SK-N-SH (cell line): ENCODE data around the gene KEL.

ENCODE experiments used
- CTCF ChIP-seq: fragments of 200-600 bp; sonication (generic); IDR thresholded peaks from 2 replicates; pipeline ENCODE4 v1.6.1; 2017; ENCODE audit warnings: antibody characterized with exemption, mild to moderate bottlenecking, moderate library complexity
- USF1 ChIP-seq: IDR thresholded peaks from 2 replicates; pipeline ENCODE4 v1.4.0; 2012; ENCODE audit warnings: low read depth, borderline replicate concordance

DNA sequence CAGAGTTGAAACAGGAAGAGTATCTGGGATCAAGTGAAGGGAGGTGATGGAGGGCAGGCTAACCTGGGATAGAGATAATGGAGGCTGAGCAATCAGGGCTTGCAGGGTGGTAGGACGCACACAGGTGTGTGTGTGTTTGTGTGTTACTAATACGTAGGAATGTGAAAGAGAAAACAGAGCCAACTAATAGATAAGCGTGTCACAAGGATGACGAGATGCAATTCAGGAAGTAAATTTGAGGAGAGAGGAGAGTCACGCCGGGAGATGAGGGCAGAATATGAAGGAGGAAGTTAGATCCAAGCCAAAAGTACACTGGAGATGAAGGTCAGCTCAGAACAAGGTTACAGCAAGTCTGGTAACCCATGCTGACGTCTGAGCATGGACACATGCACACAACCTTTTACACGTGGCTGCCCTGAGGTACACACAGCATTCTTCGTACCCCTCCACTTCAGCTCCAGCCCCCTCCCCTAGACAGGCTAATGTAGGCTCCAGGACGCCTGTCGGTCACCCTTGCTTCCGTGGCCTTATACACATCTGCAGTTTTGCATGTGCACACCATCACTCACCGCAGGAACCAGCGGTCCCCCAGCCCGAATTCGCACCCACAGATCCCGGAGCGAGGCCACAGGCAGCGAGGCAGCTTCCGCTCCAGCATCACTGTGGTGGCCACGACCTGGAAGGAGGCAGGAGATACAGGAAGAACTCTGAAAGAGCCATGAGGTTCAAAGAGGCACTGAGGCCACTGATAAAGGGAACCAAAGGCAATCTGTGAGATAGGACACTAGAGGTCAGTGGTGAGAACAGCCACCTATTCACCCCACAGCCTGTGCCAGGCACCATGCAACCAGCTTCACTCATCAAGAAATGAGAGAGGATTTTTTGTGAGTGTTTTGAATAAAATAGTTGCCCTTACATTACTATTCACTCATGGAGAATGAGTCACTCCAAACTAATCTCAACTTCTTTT lies 53.0 kb downstream of the KEL start:
- TF ChIP-seq CTCF: peak; percentile 43
- no peak for TF ChIP-seq USF1
